DOHH2 (cell line): ENCODE data around the gene KRT39.

Experiments
- H3F3A ChIP-seq: fragments of 200-600 bp; sonication (generic), shearing (Covaris generic); 2 replicates; pipeline ENCODE4 v1.6.0; 2016; ENCODE audit warnings: antibody characterized with exemption, mild to moderate bottlenecking; ENCODE audit not compliant: control insufficient read depth, insufficient read depth
- H3K27ac ChIP-seq: fragments of 200-600 bp; sonication (generic); 2 replicates; pipeline ENCODE4 v1.5.1; 2014; ENCODE audit warnings: low read depth, mild to moderate bottlenecking, low read length, moderate library complexity
- H3K27me3 ChIP-seq: fragments of 200-600 bp; sonication (generic); 2 replicates; pipeline ENCODE4 v1.6.1; 2014; ENCODE audit warnings: mild to moderate bottlenecking, low read length, mixed read lengths; ENCODE audit not compliant: control insufficient read depth
- H3K36me3 ChIP-seq: fragments of 200-600 bp; sonication (generic); 2 replicates; pipeline ENCODE4 v1.6.1; 2014; ENCODE audit warnings: mild to moderate bottlenecking, low read length, moderate library complexity, mixed read lengths; ENCODE audit not compliant: control insufficient read depth
- H3K4me1 ChIP-seq: fragments of 200-600 bp; sonication (generic); 2 replicates; pipeline ENCODE4 v1.6.1; 2014; ENCODE audit warnings: mild to moderate bottlenecking, low read length, mixed read lengths; ENCODE audit not compliant: control insufficient read depth
- H3K4me2 ChIP-seq: fragments of 200-600 bp; sonication (generic); 2 replicates; pipeline ENCODE4 v1.6.0; 2014; ENCODE audit warnings: mild to moderate bottlenecking, low read length, moderate library complexity
- H3K4me3 ChIP-seq: fragments of 200-600 bp; sonication (generic); 2 replicates; pipeline ENCODE4 v1.5.1; 2014; ENCODE audit warnings: mild to moderate bottlenecking, low read length, mixed read lengths
- H3K79me2 ChIP-seq: fragments of 200-600 bp; sonication (generic); 2 replicates; pipeline ENCODE4 v1.6.1; 2014; ENCODE audit warnings: mild to moderate bottlenecking, low read length, mixed read lengths; ENCODE audit not compliant: control insufficient read depth
- H3K9me2 ChIP-seq: fragments of 200-600 bp; sonication (generic); replicated peaks from 2 replicates; pipeline ENCODE4 v1.6.1; 2014; ENCODE audit warnings: mild to moderate bottlenecking, low read length, mixed read lengths; ENCODE audit not compliant: control insufficient read depth
- H3K9me3 ChIP-seq: fragments of 200-600 bp; sonication (generic); 2 replicates; pipeline ENCODE4 v1.6.1; 2014; ENCODE audit warnings: antibody characterized with exemption, low read length, mixed read lengths; ENCODE audit not compliant: control insufficient read depth, insufficient read depth
- H4K20me1 ChIP-seq: fragments of 200-600 bp; sonication (generic); 2 replicates; pipeline ENCODE4 v1.6.0; 2014; ENCODE audit warnings: low read depth, mild to moderate bottlenecking, antibody characterized with exemption, low read length, moderate library complexity; ENCODE audit not compliant: control insufficient read depth, insufficient read depth
- CTCF ChIP-seq: fragments of 200-600 bp; sonication (generic); IDR thresholded peaks from one replicate; pipeline ENCODE4 v1.5.1; 2014; ENCODE audit warnings: antibody characterized with exemption, mild to moderate bottlenecking, low read depth, low read length; ENCODE audit not compliant: poor library complexity, severe bottlenecking
- EZH2phosphoT487 ChIP-seq: fragments of 200-600 bp; sonication (generic); IDR thresholded peaks from 2 replicates; pipeline ENCODE4 v1.6.1; 2017; ENCODE audit warnings: borderline replicate concordance, mild to moderate bottlenecking, antibody characterized with exemption, low read length, moderate library complexity, mixed read lengths

Gene KRT39

GRCh38 chr17:40981115-40981514, 14.4 kb upstream of the KRT39 start:
- TF ChIP-seq CTCF (no peak), EZH2phosphoT487 (no peak)
- Histone ChIP-seq H3K27ac (no peak overlapping the region), H3K79me2 (no peaks in the 10 kb centered on the region), H4K20me1 (no peaks in the 10 kb centered on the region), H3K9me3 (no peaks in the 10 kb centered on the region), H3K9me2 (no peaks in the 10 kb centered on the region), H3F3A (no peaks in the 10 kb centered on the region), H3K4me1 (no peaks in the 10 kb centered on the region), H3K4me3 (no peak overlapping the region), H3K36me3 (no peaks in the 10 kb centered on the region), H3K27me3 (peaks cover 2% of the 10 kb centered on the region), H3K4me2 (no peak overlapping the region)

GRCh38 chr17:40980596-40980995, 13.8 kb upstream of the KRT39 start:
- no peak for TF ChIP-seq CTCF
- TF ChIP-seq EZH2phosphoT487 = no peak
- H4K20me1 ChIP-seq = no peaks in the 10 kb centered on the region
- H3K4me1 ChIP-seq = no peaks in the 10 kb centered on the region
- H3K36me3 ChIP-seq = no peaks in the 10 kb centered on the region
- H3K4me3 ChIP-seq = no peak overlapping the region
- H3K9me3 ChIP-seq = no peaks in the 10 kb centered on the region
- H3K27me3 ChIP-seq = peaks cover 2% of the 10 kb centered on the region
- no peaks in the 10 kb centered on the region for H3F3A ChIP-seq
- no peak overlapping the region for H3K27ac ChIP-seq
- no peak overlapping the region for H3K4me2 ChIP-seq
- no peaks in the 10 kb centered on the region for H3K9me2 ChIP-seq
- H3K79me2 ChIP-seq = no peaks in the 10 kb centered on the region

- Histone ChIP-seq H4K20me1 (no peaks in the 10 kb centered on the region), H3K9me2 (no peaks in the 10 kb centered on the region), H3K27me3 (peaks cover 2% of the 10 kb centered on the region), H3K27ac (no peak overlapping the region), H3K4me3 (no peak overlapping the region), H3K4me1 (no peaks in the 10 kb centered on the region), H3K36me3 (no peaks in the 10 kb centered on the region), H3F3A (no peaks in the 10 kb centered on the region), H3K4me2 (no peak overlapping the region), H3K79me2 (no peaks in the 10 kb centered on the region), H3K9me3 (no peaks in the 10 kb centered on the region)
- TF ChIP-seq EZH2phosphoT487 (no peak), CTCF (no peak)
These were observed 13.4 kb upstream of the KRT39 start for GRCh38 chr17:40980117-40980516.

- H3K4me3 ChIP-seq = no peak overlapping the region
These were observed 11.9 kb upstream of the KRT39 start for GRCh38 chr17:40978575-40979151.

More at GRCh38 chr17:40978575-40979151, 11.9 kb upstream of the KRT39 start:
- H3K79me2 ChIP-seq = no peaks in the 10 kb centered on the region
- no peaks in the 10 kb centered on the region for H3F3A ChIP-seq
- no peaks in the 10 kb centered on the region for H4K20me1 ChIP-seq
- H3K9me2 ChIP-seq = no peaks in the 10 kb centered on the region
- H3K27ac ChIP-seq = no peak overlapping the region
- no peak overlapping the region for H3K4me2 ChIP-seq
- H3K36me3 ChIP-seq = no peaks in the 10 kb centered on the region
- H3K27me3 ChIP-seq = no peaks in the 10 kb centered on the region; the same call in none of the 2 replicates
- no peaks in the 10 kb centered on the region for H3K9me3 ChIP-seq
- no peak for TF ChIP-seq CTCF
- TF ChIP-seq EZH2phosphoT487 = no peak
- no peaks in the 10 kb centered on the region for H3K4me1 ChIP-seq
